Fibroblast of lung (primary cell): ENCODE measurements around the gene AGAP1. TPM values are rescaled to one million over a fixed set of nuclear protein-coding genes. Genes with fewer than 3 reads are reported as not detected.

Experiments
- DNase-seq, 2 donors: peaks; one replicate each; pipeline versions ENCODE4 v3.0.0 to v3.0.0-alpha.2; 2010; ENCODE audit warnings: low read depth in 2 of 2
- H2AFZ ChIP-seq: 2 replicates; pipeline ENCODE4 v1.5.1; 2012; ENCODE audit warnings: low read length, control low read depth, inconsistent platforms
- H3K27ac ChIP-seq: 2 replicates; pipeline ENCODE4 v1.5.1; 2011; ENCODE audit warnings: low read length, control low read depth; ENCODE audit not compliant: insufficient read depth
- H3K27me3 ChIP-seq: 2 replicates; pipeline ENCODE4 v1.5.1; 2011; ENCODE audit warnings: mild to moderate bottlenecking, low read length; ENCODE audit not compliant: control insufficient read depth, insufficient read depth
- H3K36me3 ChIP-seq: 2 replicates; pipeline ENCODE4 v1.5.1; 2011; ENCODE audit warnings: low read length; ENCODE audit not compliant: control insufficient read depth, insufficient read depth
- H3K4me1 ChIP-seq: 2 replicates; pipeline ENCODE4 v1.5.1; 2011; ENCODE audit warnings: low read length; ENCODE audit not compliant: control insufficient read depth, insufficient read depth; ENCODE audit errors: extremely low read depth
- H3K4me2 ChIP-seq: 2 replicates; pipeline ENCODE4 v1.5.1; 2011; ENCODE audit warnings: low read length, control low read depth; ENCODE audit not compliant: insufficient read depth; ENCODE audit errors: extremely low read depth
- H3K4me3 ChIP-seq, 4 experiments: fragments of 200-600 bp in 1 of 4; sonication (generic) in 1 of 4; replicated peaks in 1 of 4; 2 replicates each; pipeline ENCODE4 v1.5.1; 2011 to 2016; ENCODE audit warnings: low read length in 4 of 4, low read depth in 3 of 4, mild to moderate bottlenecking in 3 of 4, control low read depth in 2 of 4, inconsistent platforms in 1 of 4, mixed read lengths in 1 of 4; ENCODE audit not compliant: insufficient read depth in 1 of 4; ENCODE audit errors: control extremely low read depth in 1 of 4
- H3K79me2 ChIP-seq: 2 replicates; pipeline ENCODE4 v1.5.1; 2012; ENCODE audit warnings: mild to moderate bottlenecking, low read length, inconsistent platforms; ENCODE audit not compliant: control insufficient read depth, insufficient read depth
- H3K9ac ChIP-seq: 2 replicates; pipeline ENCODE4 v1.5.1; 2011; ENCODE audit warnings: mild to moderate bottlenecking, low read length, control low read depth; ENCODE audit not compliant: insufficient read depth
- H3K9me3 ChIP-seq: 2 replicates; pipeline ENCODE4 v1.5.1; 2012; ENCODE audit warnings: low read depth, low read length; ENCODE audit not compliant: control insufficient read depth, insufficient read depth
- H4K20me1 ChIP-seq: 2 replicates; pipeline ENCODE4 v1.5.1; 2011; ENCODE audit warnings: low read length; ENCODE audit not compliant: control insufficient read depth, insufficient read depth; ENCODE audit errors: extremely low read depth
- EZH2 ChIP-seq: IDR thresholded peaks from 2 replicates; pipeline ENCODE4 v1.5.1; 2012; ENCODE audit warnings: low read length, control low read depth, mild to moderate bottlenecking; ENCODE audit errors: missing control alignments
- polyA plus RNA-seq, 2 donors: library from polyadenylated mRNA; depleted of rRNA in 1 of 2; stranded (reverse) in 1 of 2; unstranded in 1 of 2; fragments of >200 nt; gene quantifications; 2 replicates each; pipeline ENCODE4 v1.2.1, GENCODE V29; 2011 to 2012; ENCODE audit warnings: missing spikeins in 1 of 2
- total RNA-seq: library from RNA; depleted of rRNA; stranded (reverse); fragments of >200 nt; gene quantifications from 2 replicates; pipeline ENCODE4 v1.2.1, GENCODE V29; 2014
- TF ChIP-seq, protein P1 (sequence below), 2 donors: IDR thresholded peaks in 1 of 2; conservative IDR thresholded peaks in 1 of 2; 1 replicate in 1 of 2; 2 replicates in 1 of 2; pipeline ENCODE4 v1.5.1; 2011 to 2012; ENCODE audit warnings: low read length in 2 of 2, control low read depth in 1 of 2, inconsistent platforms in 1 of 2, low read depth in 1 of 2, mild to moderate bottlenecking in 1 of 2

AGAP1 gene
- total and polyA plus RNA-seq, 2 donors (not counting 1 experiment from before 2014, with no cell fraction given), result 10.6 to 14.0 TPM

DNA sequence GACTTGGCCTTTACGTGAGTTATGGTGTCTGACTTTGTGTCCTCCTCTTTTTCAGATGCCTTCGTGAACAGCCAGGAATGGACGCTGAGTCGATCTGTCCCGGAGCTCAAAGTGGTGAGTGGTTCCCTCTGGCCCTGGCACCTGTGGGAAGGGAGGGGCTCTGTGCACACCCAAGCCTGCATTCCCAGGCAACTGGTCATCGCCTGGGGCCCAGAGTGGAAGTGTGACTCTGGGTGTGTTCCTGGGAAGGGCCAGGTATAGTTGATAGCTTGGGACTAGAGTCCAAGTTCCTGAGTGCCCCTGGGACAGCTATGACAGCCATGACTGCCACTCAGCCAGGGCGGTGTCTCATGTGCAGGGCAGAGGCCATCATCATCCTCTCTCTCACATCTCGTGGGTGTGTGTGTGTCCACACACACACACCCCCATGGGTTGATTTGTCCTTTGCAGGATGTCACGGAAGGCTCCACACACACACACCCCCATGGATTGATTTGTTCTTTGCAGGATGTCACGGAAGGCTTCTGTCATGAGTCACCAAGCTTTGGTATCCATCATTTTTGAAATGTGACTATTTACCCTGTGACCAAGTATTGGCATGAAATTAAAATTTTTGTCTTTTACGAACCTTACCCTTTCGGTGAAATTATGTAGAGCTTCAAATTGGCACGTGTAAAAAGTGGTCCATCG is 215.4 kb downstream of the AGAP1 start:
- H3K27ac ChIP-seq, result no peak overlapping the region
- H3K9me3 ChIP-seq, result no peaks in the 10 kb centered on the region
- no peaks in the 10 kb centered on the region for H3K36me3 ChIP-seq
- H2AFZ ChIP-seq, result no peak overlapping the region
- H3K4me1 ChIP-seq, result peaks cover 8% of the 10 kb centered on the region
- no peaks in the 10 kb centered on the region for H3K27me3 ChIP-seq
- DNase-seq, result peak; percentile 22 to 54
- H3K4me2 ChIP-seq, result no peak overlapping the region
- H3K4me3 ChIP-seq, result no peak overlapping the region
- TF ChIP-seq EZH2, result no peak
- TF ChIP-seq, protein P1, sequence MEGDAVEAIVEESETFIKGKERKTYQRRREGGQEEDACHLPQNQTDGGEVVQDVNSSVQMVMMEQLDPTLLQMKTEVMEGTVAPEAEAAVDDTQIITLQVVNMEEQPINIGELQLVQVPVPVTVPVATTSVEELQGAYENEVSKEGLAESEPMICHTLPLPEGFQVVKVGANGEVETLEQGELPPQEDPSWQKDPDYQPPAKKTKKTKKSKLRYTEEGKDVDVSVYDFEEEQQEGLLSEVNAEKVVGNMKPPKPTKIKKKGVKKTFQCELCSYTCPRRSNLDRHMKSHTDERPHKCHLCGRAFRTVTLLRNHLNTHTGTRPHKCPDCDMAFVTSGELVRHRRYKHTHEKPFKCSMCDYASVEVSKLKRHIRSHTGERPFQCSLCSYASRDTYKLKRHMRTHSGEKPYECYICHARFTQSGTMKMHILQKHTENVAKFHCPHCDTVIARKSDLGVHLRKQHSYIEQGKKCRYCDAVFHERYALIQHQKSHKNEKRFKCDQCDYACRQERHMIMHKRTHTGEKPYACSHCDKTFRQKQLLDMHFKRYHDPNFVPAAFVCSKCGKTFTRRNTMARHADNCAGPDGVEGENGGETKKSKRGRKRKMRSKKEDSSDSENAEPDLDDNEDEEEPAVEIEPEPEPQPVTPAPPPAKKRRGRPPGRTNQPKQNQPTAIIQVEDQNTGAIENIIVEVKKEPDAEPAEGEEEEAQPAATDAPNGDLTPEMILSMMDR (conservative IDR thresholded peaks at IDR 0.05 in 1 of 2, IDR thresholded peaks at IDR 0.05 in 1 of 2; ENCODE audit: low read depth in 1 of 2, low read length in 2 of 2), result no peak
- H3K79me2 ChIP-seq, result peaks cover 3% of the 10 kb centered on the region
- H3K9ac ChIP-seq, result no peak overlapping the region
- no peaks in the 10 kb centered on the region for H4K20me1 ChIP-seq

DNA sequence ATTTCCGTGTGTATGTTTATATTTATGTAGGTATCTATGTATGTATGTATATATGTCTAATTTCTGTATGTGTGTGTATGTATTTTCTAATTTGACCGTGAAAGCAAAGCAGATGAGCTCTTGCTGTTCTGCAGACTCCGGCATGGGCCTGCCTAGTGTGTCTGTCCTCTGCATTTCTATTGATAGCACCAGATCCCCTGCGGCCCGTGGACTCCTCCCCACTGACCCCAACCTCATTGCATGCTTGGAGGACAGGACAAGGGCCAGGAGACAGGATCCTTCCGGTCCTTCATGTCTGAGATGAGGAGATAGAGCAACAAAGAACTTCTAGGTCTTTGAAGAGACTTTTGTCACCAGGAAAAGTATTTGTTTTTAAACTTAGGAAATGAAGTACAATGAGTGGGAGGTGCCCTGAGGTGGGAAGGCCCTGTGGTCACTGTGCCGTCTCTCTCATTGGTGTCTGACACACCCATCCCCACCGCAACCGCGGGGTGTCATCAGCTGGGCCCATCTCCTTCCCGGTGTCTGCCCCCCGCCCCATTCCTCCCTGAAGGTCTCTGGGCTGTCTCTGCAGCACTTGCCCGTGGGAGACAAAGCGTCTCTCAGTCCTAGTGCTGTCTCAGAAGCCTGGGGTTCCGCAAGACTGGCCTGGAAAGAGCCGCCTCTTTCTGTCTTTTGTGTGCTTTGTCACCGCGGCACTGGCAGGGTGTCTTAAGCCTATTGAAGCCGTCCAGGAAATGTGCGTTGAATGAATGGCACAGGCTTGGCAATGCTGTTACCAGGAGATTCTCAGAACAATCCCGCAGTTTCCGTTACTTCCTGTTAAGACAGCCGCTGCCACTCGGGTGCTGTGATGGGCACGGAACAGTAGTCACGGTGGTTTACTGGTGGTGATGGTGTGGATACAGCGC is 216.4 kb downstream of the AGAP1 start:
- Histone ChIP-seq H3K79me2 (peaks cover 3% of the 10 kb centered on the region), H3K27ac (no peak overlapping the region), H3K27me3 (no peaks in the 10 kb centered on the region), H3K4me3 (no peak overlapping the region), H4K20me1 (no peaks in the 10 kb centered on the region), H3K9me3 (no peaks in the 10 kb centered on the region), H3K36me3 (no peaks in the 10 kb centered on the region), H3K4me1 (peaks cover 8% of the 10 kb centered on the region), H3K9ac (no peak overlapping the region), H2AFZ (no peak overlapping the region), H3K4me2 (no peak overlapping the region)
- TF ChIP-seq, protein P1 (conservative IDR thresholded peaks at IDR 0.05 in 1 of 2, IDR thresholded peaks at IDR 0.05 in 1 of 2; ENCODE audit: low read depth in 1 of 2, low read length in 2 of 2), result no peak
- TF ChIP-seq EZH2, result no peak
- peak in 1 of 2 donors; percentile 33 for DNase-seq

DNA sequence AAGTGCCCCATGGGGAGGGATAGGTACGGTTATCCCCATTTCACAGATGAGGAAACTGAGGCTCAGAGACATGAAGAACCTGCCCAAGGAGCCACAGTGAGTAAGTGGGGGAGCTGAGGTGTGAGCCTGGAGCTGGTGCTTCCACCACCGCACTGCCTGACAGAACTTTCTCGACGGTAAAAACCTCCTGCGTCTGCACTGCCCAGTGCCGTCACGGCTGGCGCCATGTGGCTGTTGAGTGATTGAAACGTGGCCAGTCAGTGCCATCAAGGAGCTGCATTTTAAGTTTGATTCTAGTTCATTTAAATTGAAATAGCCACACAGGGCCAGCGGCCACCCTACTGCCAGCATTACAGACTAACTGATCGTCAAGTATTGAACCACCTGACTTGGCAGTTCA is 217.1 kb downstream of the AGAP1 start:
- no peak for DNase-seq
- Histone ChIP-seq H4K20me1 (no peaks in the 10 kb centered on the region), H3K4me1 (peaks cover 8% of the 10 kb centered on the region), H3K9me3 (no peaks in the 10 kb centered on the region), H3K36me3 (no peaks in the 10 kb centered on the region), H3K79me2 (peaks cover 3% of the 10 kb centered on the region), H3K27ac (no peak overlapping the region), H3K4me2 (no peak overlapping the region), H3K9ac (no peak overlapping the region), H3K4me3 (no peak overlapping the region), H2AFZ (no peak overlapping the region), H3K27me3 (no peaks in the 10 kb centered on the region)
- TF ChIP-seq, protein P1 (conservative IDR thresholded peaks at IDR 0.05 in 1 of 2, IDR thresholded peaks at IDR 0.05 in 1 of 2; ENCODE audit: low read depth in 1 of 2, low read length in 2 of 2), result no peak
- TF ChIP-seq EZH2, result no peak
